Activated CD4-positive, alpha-beta T cell treated with anti-CD3 and anti-CD28 coated beads, Interleukin-2, amount 50 U/mL, for 4 hours (primary cell): Measurements from ENCODE around the gene HDDC3.
A peak's percentile ranks its signal among the peaks of the same experiment; 100 is the strongest.
"Not testable (repeated sequence)": the region's sequence is repeated elsewhere in the genome, so short reads cannot be mapped to it uniquely, and the experiment has no call there.

ENCODE experiments used
- DNase-seq, 2 experiments: peaks; one replicate each; pipeline ENCODE4 v3.0.0-alpha.2; 2020

The HDDC3 gene

DNA sequence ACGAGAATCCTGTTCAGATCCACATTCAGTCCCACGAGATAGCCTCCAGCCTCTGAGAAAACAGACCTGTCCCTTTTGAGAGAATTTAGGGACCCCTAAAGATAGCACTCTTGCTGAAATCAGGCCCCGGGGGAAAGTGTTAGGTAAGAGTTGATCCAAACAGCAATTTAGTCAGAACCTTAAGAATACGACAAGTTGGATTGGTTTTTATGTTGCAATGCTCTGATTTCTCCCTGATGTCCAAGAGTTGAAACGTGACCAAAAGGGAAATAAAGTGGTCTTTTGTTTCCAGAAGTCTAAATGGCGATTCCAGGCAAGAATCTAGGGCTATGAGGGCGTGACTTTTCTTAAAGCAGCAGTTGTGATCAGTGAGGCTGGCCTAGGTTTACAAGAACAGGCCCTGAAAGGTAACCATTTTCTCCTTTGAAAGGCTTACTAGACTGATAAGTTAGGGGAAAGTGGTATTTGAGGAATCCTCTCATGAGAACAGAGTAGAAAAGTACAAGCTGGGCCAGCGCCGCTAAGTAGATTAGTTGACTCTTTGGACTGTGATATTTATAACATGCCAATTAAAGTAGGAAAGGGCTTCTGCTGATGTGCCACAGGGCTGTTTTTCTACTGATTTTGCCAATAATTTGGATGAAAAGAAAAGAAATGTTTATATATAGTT, 24.4 kb downstream of the HDDC3 start:
- no peak for DNase-seq

DNA sequence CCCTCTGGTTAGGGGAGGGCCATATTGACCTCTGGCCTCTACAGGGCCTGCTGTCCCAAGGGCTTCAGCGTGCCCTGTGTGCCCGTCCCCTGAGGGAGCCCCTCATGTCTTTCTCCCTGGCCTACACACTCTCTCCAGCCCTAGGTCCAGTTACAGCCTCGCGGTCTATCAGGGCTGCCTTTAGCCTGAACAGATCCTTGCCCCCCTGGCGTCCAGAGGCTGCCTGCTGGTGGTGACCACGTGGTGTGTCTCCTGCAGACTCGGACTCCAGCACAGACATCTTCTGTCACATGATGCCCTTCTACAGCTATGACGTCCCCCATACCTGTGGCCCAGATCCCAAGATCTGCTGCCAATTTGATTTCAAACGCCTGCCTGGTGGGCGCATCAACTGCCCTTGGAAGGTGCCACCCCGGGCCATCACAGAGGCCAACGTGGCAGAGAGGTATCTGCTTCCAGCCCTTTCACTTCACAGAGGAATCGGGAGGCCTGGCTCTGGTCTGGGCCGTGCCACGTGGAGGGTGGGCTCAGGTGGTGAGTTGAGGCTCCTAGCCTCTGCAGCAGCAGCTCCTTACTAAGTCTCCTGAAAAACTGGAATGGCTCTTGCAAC, 25.2 kb downstream of the HDDC3 start:
- DNase-seq = no peak

DNA sequence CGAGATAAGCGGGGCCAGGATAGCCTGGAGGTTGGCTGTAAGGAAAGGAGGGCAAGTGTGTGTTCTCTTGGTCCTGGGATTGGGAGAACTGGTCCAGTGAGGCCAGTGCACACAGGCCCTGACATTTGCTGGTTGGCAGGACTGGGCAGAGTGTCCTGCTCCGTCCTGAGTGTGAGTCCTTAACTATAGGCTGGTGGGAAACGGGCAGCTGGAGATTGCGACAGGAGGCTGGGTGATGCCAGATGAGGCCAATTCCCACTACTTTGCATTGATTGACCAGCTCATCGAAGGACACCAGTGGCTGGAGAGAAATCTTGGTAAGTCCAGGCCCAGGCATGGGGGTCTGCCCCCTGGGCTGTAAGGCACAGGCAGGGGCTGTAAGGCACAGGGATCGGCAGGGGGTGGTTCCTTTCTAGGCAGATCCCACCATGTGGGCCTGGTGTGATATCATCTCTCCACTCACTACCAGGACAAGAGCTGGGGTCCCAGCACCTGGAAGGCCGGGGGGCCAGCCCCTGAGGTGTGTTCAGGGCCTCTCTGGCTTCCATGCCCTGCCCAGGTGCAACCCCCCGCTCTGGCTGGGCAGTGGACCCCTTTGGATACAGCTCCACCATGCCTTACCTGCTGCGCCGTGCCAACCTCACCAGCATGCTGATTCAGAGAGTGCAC, 26.0 kb downstream of the HDDC3 start:
- DNase-seq = no peak

DNA sequence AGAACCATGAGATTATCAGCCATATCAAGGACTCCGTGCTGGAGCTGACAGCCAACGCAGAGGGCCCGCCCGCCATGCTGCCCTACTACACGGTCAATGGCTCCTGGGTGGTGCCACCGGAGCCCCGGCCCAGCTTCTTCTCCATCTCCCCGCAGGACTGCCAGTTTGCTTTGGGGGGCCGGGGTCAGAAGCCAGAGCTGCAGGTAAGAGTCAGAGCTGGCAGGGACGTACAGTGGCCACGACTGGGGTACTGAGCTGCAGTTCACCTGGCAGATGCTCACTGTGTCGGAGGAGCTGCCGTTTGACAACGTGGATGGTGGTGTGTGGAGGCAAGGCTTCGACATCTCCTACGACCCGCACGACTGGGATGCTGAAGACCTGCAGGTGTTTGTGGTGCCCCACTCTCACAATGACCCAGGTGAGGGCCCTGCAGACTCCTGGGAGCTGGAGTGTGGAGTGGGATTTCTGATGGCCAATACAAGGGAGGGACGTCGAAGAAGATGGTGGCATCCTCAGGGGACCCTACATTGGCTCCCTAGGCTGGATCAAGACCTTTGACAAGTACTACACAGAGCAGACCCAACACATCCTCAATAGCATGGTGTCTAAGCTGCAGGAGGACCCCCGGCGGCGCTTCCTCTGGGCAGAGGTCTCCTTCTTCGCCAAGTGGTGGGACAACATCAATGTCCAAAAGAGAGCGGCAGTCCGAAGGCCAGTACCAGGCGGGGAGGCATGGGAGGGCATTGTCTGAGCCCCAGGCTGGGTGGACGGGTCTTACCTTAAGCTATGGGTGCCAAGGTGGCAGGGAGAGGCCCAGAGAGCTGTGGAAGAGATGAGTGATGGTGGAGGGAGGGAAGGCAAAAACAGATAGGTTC, 26.8 kb downstream of the HDDC3 start:
- no peak for DNase-seq

DNA sequence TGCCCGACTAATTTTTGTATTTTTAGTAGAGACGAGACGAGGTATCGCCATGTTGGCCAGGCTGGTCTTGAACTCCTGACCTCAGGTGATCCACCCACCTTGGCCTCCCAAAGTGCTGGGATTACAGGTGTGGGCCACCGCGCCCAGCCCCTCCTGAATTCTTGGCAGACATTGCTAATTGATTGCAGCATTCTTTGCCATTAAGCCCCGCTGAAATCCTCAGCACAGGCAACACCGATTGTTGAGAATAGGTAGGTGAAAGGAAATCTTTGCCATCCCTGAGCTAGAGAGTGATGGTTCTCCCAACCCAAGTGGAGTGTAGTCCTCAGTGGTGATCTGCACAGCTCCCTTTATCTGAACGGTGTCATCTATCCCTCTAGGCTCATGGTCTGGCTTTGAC, 27.6 kb downstream of the HDDC3 start:
- no peak for DNase-seq

DNA sequence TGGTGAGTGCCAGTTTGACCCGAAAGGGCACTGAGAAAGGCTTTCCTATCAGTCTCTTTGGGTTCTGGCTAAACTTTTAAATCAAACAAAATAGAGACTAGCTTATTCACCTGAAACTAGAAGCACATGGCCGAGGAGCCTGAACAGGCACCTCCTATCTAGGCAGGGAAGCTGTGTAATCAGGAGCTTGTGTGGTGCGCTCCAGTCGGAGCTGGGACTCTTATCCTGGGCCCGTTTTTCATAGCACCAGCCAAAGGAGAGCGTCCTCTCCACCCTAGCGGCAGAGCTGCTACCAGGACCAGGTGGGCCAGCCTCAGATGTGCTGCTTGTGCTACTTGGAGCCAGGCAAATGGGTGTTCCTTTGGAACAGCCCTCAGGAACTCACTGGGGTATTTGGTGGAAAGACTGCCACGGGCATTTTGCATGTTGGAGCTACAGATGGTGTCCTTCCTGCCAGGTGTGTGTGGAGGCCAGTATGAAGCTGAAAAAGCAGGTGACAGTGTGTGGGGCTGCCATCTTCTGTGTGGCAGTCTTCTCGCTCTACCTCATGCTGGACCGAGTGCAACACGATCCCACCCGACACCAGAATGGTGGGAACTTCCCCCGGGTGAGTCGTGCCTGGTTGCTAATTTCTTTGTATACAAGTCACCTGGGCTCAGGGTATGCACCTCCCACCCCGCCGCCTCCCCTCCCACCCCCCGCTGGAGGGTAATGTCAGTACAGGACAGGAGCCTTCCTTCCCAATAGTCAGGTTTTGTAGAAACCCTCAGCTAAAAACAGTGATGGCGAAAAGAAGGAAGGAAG, 28.4 kb downstream of the HDDC3 start:
- DNase-seq = no peak

DNA sequence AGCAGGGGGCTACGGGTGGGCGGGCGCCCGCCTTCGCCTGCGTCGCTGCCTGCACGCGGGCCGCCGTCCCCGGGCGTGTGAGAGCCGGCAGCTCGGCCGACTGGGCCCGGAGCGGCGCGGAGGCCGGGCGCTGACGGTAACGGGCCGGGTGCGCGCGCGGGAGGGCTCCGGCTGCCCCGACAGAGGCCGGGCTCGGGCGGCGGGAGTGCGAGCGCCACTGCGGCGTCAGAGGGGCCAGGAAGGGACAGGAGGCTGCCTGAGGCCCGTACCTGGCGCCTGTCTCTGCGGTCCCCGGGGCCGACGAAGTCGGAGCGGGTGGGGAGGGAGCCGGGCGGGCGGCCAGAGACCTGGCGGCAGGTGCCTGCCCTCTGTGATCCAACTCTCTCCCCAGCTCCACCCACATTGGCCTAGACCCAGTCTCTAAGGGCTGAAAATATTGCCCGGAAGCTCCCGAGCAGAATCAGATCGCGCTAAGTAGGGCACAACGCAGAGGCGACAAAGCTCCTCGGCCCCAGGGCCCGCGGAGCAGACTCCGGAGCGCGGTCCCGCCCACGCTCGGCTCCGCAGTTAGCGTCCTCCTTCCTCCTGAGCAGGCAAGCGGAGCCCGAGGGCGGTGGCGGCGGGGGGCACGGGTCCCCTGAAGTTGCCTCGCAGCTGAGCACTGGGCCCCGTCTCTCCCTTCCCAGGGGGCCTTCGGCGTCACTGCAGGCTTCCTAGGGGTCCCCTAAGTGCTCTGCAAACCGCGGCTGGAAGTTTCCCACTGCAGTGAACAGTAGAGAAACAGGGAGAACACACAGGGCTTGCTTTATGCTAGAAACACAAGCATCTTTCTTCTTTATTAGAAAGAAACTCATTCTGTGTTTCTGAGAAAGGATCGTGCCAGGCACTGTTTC, 29.3 kb downstream of the HDDC3 start, which contains the start of gene MAN2A2:
MAN2A2 (plus strand) TSS at position 463 of the 893 bp plus-strand sequence. CDS start 906 bp downstream, outside the sequence.
- DNase-seq = peak; percentile 76 to 77

DNA sequence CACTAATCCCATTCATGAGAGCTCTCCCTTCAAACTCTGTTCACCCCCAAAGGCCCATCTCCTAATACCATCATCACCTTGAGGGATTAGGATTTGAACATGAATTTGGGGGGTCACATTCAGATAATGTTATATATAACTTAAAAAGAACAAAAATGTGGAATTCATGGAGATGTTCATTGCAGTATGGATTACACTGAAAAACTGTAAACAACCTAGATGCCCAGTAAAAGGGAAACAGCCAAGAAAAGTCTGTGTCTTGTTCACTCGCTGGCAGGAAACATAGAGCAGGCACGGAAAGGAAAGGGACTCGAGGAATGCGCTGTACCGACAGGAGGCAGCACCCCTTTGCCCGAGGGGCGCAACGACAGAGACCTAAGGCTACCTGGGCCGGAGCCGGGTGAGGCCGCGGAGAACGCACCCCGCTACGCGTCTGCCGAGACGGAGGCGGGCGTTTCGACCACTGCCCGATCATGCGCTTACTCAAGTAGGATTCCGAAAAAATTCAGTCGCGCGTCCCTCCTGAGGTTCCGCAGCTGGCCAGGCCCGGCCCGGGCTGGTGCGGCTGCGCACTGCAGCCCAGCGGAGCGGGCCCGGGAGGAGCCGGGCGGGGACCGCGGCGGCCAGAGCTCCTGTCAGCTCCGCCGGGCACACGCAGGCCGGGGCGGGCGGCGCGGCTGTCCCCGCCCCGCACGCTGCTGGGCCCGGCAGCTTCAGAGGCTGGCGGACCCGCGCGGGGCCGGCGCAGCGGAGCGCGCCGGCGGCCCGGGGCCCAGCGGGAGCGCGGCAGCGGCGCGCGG, 30.1 kb downstream of the HDDC3 start:
- peak; percentile 55 to 60 for DNase-seq

DNA sequence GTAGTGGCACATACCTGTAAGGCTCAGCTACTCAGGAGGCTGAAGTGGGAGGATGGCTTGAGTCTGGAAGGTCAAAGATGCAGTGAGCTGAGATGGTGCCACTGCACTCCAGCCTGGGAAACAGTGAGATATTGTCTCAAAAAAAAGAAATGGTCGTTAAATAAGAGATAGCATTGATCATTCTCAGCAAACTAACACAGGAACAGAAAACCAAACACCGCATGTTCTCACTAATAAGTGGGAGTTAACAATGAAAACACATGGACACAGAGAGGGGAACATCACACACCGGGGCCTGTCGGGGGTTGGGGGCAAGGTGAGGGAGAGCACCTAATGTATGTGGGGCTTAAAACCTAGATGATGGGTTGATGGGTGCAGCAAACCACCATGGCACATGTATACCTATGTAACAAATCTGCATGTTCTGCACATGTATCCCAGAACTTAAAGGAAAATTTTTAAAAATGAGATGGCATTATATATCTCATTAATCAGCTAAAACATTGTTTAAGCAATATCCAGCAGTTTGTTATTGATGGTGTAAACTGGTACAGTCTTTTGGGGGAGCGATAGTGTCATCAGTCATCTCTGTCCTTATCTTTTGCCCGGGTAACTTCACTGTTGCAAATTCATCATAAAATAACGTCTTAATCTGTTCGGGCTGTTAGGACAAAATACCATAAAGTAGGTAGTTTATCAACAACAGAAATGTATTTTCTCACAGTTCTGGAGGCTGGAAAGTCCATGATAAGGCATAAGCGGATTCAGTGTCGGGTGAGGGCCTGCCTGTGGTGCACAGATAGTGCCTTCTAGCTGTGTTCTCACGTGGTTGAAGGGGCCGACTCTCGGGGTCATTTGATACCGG, 30.9 kb downstream of the HDDC3 start:
- no peak for DNase-seq

DNA sequence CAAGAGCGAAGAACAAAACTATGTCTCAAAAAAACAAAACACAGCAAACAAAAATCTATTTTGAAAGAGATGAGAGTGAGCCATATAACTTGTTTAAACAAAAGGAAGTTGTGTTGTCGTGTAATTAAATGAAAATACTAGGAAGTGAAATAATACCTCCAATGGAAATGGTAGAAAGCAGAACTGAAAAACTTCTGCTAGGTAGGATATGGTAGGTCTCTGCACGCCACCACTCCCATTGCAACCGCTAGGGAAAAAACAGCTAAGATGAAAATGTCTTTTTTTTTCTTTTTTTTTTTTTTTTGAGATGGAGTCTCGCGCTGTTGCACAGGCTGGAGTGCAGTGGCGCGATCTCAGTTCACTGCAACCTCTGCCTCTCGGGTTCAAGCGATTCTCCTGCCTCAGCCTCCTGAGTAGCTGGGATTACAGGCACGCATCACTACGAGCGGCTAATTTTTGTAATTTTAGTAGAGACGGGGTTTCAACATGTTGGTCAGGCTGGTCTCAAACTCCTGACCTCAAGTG, 35.2 kb downstream of the HDDC3 start:
- not testable (repeated sequence) for DNase-seq

DNA sequence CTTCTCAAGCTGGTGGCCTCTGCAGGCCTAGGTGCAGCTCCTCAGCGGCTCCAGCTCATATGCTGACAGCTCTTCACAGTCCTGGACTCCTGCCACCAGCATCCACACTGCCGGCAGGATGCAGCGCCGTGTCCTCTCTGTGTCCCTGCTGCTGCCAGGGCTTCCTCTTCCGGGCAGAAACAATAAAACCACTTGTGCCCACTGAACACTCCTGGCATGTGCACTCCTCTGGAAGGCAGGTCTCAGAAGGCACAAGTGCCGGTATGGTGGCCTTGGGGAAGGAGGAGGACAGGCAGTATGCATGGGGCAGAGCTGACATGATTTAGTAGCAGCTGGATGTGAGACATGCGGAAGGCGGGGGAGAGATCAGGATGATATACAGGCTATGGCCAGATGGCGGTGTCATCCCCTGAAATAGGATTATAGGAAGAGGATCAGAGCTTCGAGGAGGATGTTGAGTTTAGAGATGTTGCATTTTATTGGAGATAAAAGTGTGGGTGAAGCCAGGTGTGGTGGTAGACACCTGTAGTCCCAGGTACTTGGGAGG, 36.7 kb downstream of the HDDC3 start:
- no peak for DNase-seq

DNA sequence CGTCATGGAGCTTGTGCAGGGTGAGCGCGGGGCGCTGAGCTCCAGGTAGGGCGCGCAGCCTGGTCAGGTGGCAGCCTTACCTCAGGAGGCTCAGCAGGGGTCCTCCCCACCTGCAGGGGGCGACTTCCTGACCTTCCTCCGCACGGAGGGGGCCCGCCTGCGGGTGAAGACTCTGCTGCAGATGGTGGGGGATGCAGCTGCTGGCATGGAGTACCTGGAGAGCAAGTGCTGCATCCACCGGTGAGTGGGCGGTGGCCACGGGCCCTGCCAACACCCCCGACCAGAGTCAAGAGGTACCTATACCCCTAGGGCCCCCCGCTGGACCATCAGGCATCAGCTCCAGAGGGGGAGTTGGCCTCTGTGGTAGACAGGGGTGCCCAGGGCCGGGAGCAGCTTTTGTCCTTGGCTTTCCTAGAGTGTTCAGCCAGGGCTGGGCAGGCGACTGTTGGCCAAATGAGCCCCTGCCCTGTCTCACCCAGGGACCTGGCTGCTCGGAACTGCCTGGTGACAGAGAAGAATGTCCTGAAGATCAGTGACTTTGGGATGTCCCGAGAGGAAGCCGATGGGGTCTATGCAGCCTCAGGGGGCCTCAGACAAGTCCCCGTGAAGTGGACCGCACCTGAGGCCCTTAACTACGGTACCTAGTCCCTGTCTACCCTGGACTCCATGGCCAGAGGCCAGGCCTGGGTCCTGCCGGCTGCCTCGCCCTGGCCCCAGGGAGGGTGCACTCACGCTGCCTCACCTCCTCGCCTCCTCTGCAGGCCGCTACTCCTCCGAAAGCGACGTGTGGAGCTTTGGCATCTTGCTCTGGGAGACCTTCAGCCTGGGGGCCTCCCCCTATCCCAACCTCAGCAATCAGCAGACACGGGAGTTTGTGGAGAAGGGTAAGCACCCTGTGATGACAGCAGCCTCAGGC, 38.9 kb downstream of the HDDC3 start:
- no peak for DNase-seq

DNA sequence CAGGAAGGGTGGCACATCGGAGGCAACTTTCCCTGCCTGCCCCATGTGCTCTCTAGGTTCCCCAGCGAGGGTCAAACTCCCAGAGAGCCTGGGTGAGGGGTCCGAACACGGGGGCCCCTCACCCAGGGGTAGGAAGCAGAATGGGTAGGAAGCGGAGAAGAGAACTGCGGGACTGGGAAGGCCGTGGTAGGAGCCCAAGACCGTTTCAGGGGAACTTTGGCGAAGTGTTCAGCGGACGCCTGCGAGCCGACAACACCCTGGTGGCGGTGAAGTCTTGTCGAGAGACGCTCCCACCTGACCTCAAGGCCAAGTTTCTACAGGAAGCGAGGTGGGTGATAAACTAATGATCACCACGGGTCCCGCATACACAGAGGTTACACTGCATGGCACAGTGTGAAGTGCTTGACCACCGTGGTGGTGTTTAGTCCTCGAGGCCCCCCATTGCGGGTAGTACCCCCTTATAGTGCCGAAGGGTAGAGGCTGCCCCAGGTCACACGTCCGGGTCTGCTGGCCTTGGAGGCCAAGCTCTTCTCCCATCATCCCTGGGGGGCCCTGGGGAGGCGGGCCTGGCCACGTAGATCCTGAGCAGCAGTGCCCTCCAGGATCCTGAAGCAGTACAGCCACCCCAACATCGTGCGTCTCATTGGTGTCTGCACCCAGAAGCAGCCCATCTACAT, 39.7 kb downstream of the HDDC3 start:
- DNase-seq = no peak

DNA sequence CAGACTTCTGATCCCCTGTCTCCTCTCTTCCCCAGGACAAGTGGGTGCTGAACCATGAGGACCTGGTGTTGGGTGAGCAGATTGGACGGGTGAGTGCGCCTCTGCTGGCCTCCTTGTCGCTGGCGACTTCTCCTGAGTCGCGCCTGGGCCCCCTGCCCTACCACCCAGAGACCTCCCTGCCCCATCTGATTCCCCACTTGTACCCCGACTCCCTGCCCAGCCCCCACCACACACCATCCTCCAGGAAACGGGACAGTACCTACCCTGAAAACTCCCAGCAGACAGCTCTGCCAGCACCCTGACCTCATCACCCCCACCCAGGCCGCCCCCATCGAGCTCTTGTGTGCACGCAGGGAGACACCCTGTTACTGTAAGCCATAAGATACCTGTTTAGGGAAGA, 40.3 kb downstream of the HDDC3 start:
- no peak for DNase-seq

DNA sequence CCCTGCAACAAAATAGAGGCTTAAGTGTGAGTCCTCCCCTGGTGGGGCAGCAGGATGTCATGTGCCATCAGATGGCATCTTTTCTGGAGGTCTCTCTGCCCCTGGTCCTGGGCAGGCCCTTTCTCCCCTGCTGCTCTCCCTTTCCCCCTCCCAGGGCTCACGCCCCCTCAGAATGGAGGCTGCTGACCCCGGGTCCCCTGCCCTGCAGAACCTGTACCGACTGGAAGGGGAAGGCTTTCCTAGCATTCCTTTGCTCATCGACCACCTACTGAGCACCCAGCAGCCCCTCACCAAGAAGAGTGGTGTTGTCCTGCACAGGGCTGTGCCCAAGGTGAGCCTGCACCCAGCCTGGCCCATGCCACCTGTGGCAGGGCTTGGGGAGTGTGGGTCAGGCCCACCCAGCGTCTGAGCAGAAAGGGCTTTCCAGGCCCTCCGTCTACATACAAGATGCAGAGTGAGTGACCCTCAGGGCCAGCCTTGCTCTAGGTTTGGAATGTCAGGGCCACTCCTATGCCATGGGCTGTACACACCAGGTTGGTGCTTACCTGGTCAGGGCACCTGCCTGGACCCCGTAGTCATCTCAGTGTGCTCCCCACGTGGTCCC, 40.9 kb downstream of the HDDC3 start:
- DNase-seq = no peak

DNA sequence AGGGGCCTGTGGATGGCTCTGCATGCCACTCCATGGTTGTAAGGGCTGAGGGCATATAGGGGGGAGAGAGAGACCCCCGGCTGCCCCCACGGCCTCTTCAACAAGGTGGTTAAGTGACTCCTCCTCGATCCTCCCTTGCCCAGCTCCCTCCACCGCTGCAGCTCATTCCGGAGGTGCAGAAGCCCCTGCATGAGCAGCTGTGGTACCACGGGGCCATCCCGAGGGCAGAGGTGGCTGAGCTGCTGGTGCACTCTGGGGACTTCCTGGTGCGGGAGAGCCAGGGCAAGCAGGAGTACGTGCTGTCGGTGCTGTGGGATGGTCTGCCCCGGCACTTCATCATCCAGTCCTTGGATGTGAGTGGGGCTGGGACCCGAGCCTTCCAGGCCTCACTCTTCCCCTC, 41.5 kb downstream of the HDDC3 start:
- DNase-seq = no peak
